Activated T-helper 1 cell treated with Interleukin-2 at 50 U/mL for 16 hours (primary cell): ENCODE results near the gene POLR2F.

ENCODE experiments used
- DNase-seq: peaks from one replicate; pipeline ENCODE4 v3.0.0-alpha.2; 2020; ENCODE audit warnings: low read depth

The POLR2F gene

GRCh38 chr22:37953437-37954179 is at the start of gene POLR2F, which contains the start of gene C22orf23:
Gene POLR2F (plus strand): TSS chr22:37953699. CDS start chr22:37953788, 89 bp downstream.
Gene C22orf23 (minus strand): TSS chr22:37953601. CDS start chr22:37953149, 452 bp downstream.
- DNase-seq: peak; percentile 92

- no peak for DNase-seq
Measured at GRCh38 chr22:37904572-37905533, 48.6 kb upstream of the POLR2F start.

- peak; percentile 60 for DNase-seq
Measured at GRCh38 chr22:37905534-37906363, 47.8 kb upstream of the POLR2F start, which contains the start of gene MICALL1. Gene MICALL1 (plus strand): TSS chr22:37906297. CDS start chr22:37906423, 126 bp downstream.

GRCh38 chr22:37906364-37907008 is 47.0 kb upstream of the POLR2F start:
- DNase-seq: peak; percentile 9

- DNase-seq: no peak
Measured at GRCh38 chr22:37907036-37907954, 46.2 kb upstream of the POLR2F start.

GRCh38 chr22:37909766-37910165 is 43.7 kb upstream of the POLR2F start:
- DNase-seq: no peak

GRCh38 chr22:37910890-37911672 is 42.4 kb upstream of the POLR2F start:
- DNase-seq: no peak

GRCh38 chr22:37911697-37912096 is 41.8 kb upstream of the POLR2F start:
- DNase-seq: no peak

- no peak for DNase-seq
Measured at GRCh38 chr22:37912171-37912570, 41.3 kb upstream of the POLR2F start.

- no peak for DNase-seq
Measured at GRCh38 chr22:37913233-37913721, 40.2 kb upstream of the POLR2F start.

- DNase-seq: no peak
Measured at GRCh38 chr22:37916311-37916710, 37.2 kb upstream of the POLR2F start.

GRCh38 chr22:37917874-37918548 is 35.5 kb upstream of the POLR2F start:
- DNase-seq: no peak

GRCh38 chr22:37918580-37919270 is 34.8 kb upstream of the POLR2F start:
- no peak for DNase-seq

GRCh38 chr22:37920126-37920525 is 33.4 kb upstream of the POLR2F start:
- DNase-seq: no peak

GRCh38 chr22:37922191-37922590 is 31.3 kb upstream of the POLR2F start:
- DNase-seq: no peak

- no peak for DNase-seq
Measured at GRCh38 chr22:37923927-37924326, 29.6 kb upstream of the POLR2F start.

GRCh38 chr22:37924386-37925065 is 29.0 kb upstream of the POLR2F start:
- DNase-seq: no peak
